GM12873 (cell line): Measurements from ENCODE around the gene TTC23L.

Source experiments
- TF ChIP-seq, protein P1 (sequence below): IDR thresholded peaks from 2 replicates; pipeline ENCODE4 v1.5.1; 2012; ENCODE audit warnings: low read depth, mild to moderate bottlenecking, moderate library complexity, low read length, control low read depth; ENCODE audit not compliant: insufficient read depth; ENCODE audit errors: missing control alignments

TTC23L gene

DNA sequence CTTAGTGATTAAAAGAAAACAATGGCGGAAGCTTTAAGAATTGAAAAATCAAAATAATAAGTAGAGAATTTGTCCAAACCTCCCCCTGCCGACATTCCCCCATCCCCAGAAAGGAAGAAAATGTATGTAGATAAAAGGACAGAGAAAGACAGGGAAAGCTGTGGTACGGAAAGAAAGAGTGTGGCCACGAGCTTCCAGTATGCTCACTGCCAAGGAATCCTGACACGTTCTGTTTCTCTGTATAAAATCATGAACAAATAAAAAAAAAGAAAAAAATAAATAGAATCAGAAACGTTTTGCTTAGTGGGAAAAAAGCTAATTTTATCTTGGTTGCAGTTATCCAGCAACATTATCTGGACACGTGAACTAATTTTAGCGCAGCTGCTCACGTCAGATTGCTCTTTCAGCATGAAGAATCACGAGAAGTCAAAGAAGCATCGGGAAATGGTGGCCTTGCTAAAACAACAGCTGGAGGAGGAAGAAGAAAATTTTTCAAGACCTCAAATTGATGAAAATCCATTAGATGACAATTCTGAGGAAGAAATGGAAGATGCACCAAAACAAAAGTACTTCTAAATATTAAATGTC lies 105.6 kb downstream of the TTC23L start:
- TF ChIP-seq, protein P1, sequence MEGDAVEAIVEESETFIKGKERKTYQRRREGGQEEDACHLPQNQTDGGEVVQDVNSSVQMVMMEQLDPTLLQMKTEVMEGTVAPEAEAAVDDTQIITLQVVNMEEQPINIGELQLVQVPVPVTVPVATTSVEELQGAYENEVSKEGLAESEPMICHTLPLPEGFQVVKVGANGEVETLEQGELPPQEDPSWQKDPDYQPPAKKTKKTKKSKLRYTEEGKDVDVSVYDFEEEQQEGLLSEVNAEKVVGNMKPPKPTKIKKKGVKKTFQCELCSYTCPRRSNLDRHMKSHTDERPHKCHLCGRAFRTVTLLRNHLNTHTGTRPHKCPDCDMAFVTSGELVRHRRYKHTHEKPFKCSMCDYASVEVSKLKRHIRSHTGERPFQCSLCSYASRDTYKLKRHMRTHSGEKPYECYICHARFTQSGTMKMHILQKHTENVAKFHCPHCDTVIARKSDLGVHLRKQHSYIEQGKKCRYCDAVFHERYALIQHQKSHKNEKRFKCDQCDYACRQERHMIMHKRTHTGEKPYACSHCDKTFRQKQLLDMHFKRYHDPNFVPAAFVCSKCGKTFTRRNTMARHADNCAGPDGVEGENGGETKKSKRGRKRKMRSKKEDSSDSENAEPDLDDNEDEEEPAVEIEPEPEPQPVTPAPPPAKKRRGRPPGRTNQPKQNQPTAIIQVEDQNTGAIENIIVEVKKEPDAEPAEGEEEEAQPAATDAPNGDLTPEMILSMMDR = no peak
